ENCODE results near the gene SERP2.

GRCh38 chr13:44423824-44424223 lies 50.2 kb downstream of the SERP2 start:
- TF ChIP-seq POLR2A (IDR thresholded peaks at IDR 0.05; ENCODE audit: low read depth, low read length), result no peak
- no peak for TF ChIP-seq CTCF (IDR thresholded peaks at IDR 0.05; ENCODE audit: extremely low read depth in 1 of 2, insufficient read depth in 1 of 2, low read depth in 1 of 2, low read length in 2 of 2)
- TF ChIP-seq, protein P1, sequence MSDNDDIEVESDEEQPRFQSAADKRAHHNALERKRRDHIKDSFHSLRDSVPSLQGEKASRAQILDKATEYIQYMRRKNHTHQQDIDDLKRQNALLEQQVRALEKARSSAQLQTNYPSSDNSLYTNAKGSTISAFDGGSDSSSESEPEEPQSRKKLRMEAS (IDR thresholded peaks at IDR 0.05; ENCODE audit: insufficient read depth, insufficient read length), result no peak
- TF ChIP-seq EZH2 (IDR thresholded peaks at IDR 0.05; ENCODE audit: borderline replicate concordance, low read depth, low read length, severe bottlenecking), result no peak
- no peak for TF ChIP-seq POLR2AphosphoS5 (IDR thresholded peaks at IDR 0.05; ENCODE audit: insufficient read depth, low read depth, low read length)
- TF ChIP-seq MYC (IDR thresholded peaks at IDR 0.05; ENCODE audit: low read depth, low read length), result no peak
- no peak for TF ChIP-seq JUN (IDR thresholded peaks at IDR 0.05; ENCODE audit: borderline replicate concordance, insufficient read depth, insufficient read length, low read depth)
- no peak for TF ChIP-seq FOS (IDR thresholded peaks at IDR 0.05; ENCODE audit: borderline replicate concordance, insufficient read depth, low read length)

All from endothelial cell of umbilical vein (primary cell).